Activated CD4-positive, alpha-beta T cell treated with anti-CD3 and anti-CD28 coated beads for 4 hours (primary cell): ENCODE data around the gene TMEM145.
"Not testable (repeated sequence)": the region's sequence is repeated elsewhere in the genome, so short reads cannot be mapped to it uniquely, and the experiment has no call there.

Experiments used
- DNase-seq, 2 donors: peaks; one replicate each; pipeline ENCODE4 v3.0.0-alpha.2; 2020

TMEM145 gene

DNA sequence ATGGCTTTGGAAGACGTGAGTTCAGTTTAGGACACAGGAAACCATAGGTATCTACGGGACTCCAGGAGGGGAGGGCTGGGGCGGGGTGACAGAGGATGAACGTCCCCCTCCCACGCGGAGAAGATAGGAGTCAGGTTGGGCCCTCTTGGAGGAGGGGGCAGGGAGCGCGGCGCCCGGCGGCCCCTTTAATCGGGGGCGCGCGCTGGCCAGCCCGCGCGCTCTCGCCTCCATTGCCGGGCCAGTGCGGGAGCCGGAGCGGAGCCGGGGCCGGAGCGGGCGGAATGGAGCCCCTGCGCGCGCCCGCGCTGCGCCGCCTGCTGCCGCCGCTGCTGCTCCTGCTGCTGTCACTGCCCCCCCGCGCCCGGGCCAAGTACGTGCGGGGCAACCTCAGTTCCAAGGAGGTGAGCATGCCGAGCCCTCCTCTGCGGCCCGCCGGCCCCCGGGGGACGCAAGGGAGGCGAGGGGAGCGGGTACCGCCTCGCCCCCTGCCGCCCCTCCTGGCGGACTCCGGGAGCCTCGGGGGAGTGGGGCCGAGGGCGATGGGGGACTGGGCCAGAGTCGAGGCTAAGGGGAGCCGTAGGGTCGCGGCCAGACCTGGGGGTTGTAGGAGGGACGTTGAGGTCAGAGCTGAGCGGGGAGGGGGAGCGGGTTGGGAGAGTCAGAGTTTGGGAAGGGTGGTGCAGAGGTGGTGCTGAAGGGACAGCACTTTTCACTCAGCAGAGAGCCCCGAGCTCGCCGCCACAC, at the start of gene TMEM145:
TMEM145 (plus strand) TSS at position 214 of the 744 bp plus-strand sequence; CDS start at position 282, 68 bp downstream.
- DNase-seq, result no peak

GRCh38 chr19:42266105-42266504, 47.0 kb upstream of the TMEM145 start:
- not testable (repeated sequence) for DNase-seq

DNA sequence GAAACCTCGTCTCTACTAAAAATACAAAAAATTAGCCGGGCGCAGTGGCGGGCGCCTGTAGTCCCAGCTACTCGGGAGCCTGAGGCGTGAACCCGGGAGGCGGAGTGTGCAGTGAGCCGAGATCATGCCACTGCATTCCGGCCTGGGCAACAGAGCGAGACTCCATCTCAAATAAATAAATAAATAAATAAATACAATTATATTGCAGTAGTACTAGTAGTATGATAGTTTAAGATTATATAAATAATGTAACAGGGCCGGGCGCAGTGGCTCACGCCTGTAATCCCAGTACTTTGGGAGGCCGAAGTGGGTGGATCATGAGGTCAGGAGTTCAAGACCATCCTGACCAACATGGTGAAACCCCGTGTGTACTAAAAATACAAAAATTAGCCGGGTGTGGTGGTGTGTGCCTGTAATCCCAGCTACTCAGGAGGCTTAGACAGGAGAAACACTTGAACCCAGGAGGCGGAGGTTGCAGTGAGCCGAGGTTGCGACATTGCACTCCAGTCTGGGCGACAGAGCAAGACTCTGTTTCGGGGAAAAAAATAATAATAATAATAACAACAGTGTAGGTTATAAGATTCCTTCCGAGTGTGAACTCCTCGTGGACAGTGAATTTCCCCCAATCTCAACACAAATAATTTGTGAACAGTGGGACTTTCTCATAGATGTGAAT, 46.0 kb upstream of the TMEM145 start:
- not testable (repeated sequence) for DNase-seq

DNA sequence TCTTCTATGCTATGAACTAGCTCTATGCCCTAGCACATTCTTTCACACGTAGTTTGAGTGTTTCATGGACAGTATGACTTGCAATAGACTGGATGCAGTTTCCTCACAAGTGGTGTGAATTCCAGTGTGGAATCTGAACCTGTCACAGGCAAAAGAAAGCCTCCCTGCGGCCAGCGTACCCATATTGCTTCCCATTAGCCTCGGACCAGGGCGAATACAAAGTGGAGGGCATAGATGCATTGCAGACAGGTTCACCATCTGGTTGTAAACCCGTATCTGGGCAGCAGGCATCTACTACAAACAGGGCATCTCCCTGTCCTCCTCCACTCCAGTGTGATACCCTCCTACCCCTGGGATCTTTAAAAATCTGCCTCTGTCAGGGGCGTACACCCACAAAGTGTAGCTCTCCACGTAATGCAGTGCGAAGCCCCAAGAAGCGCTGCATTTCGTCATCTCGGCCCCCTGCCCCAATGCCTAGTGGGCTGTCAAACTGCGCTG, 45.4 kb upstream of the TMEM145 start:
- no peak for DNase-seq

DNA sequence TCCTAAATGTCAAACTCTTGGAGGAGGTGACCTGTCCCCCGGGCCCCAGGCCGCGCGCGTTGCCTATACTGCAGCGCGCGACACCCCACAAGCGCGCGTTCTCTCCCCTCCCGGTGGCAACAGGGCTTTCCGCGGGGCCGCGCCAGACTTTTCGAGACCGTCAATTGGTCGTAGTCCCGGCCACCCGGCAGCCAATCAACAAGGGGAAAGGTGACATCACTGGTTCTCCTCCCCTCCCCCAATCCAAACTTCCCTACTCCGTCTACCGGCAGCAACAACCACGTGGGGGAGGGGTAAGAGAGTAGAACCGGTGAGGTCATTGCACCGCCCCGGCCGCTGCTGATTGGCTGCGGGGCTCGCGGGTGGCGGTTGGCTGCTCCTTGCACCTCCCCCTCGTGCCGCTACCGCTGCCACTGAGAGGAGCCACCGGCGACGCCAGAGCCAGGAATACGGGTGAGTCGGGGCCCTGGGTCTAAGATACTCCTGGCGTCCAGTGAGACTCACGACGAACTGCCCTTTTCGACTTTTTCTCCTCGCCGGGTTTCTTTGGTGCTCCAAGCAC, 44.9 kb upstream of the TMEM145 start:
- peak; percentile 99 for DNase-seq

DNA sequence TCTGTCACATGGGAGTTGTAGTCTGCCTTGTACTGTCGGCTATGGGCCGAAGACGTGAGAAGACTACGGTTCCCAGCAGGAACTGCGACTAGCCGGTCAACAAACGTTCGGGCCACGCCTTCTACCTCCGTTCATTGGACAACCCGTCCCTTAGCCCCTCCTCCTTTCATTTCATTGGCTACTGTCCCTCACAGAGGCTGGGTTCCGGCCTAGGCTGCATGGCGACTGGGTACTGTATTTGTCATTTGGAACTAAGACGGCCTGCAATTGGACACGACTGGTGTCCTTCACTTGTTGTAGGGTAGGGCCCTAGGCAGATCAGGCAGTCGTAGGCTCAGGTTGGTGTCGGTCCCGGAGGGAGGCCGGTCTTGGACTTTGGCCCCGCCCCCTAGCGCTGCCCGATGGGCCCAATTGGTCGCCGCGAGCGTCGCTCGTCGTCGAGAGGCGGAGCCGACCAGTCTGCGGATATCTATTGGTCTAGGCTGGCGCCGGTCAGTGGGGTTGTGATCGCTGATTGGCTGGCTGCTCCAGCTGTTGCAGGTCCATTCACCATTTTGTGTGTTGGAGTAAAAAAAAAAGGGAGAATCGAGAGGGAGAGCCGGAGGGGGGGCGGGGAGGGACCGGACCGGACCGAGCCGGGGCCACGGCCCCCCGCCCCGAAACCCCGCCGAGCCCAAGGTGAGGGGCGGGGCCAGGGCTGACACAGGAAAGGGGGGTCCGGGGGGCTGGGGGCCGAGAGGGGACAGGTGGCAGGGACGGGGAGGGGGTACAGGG, 44.2 kb upstream of the TMEM145 start, which contains the start of gene CIC:
CIC (plus strand) TSS at position 549 of the 774 bp plus-strand sequence. CDS start 2,532 bp downstream, outside the sequence.
- DNase-seq, result peak; percentile 99 to 100

GRCh38 chr19:42269478-42270345, 43.4 kb upstream of the TMEM145 start:
- no peak for DNase-seq

GRCh38 chr19:42270346-42271044, 42.6 kb upstream of the TMEM145 start:
- peak; percentile 44 to 50 for DNase-seq

- DNase-seq, result no peak
These were observed 42.1 kb upstream of the TMEM145 start for GRCh38 chr19:42271045-42271419.

- DNase-seq, result no peak
These were observed 41.1 kb upstream of the TMEM145 start for GRCh38 chr19:42271861-42272534.

GRCh38 chr19:42272535-42272897, 40.6 kb upstream of the TMEM145 start:
- no peak for DNase-seq

DNA sequence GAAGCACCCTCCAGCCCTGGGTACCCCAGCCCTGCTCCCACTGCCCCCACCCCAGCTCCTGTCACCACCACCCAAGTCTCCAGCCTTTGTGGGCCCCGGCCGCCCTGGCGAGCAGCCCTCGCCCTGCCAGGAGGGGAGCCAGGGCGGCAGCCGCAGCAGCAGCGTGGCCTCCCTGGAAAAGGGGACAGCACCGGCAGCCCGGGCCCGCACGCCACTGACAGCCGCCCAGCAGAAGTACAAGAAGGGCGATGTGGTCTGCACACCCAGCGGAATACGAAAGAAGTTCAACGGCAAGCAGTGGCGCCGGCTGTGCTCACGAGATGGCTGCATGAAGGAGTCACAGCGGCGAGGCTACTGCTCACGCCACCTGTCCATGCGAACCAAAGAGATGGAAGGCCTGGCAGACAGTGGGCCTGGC, 40.1 kb upstream of the TMEM145 start:
- no peak for DNase-seq

DNA sequence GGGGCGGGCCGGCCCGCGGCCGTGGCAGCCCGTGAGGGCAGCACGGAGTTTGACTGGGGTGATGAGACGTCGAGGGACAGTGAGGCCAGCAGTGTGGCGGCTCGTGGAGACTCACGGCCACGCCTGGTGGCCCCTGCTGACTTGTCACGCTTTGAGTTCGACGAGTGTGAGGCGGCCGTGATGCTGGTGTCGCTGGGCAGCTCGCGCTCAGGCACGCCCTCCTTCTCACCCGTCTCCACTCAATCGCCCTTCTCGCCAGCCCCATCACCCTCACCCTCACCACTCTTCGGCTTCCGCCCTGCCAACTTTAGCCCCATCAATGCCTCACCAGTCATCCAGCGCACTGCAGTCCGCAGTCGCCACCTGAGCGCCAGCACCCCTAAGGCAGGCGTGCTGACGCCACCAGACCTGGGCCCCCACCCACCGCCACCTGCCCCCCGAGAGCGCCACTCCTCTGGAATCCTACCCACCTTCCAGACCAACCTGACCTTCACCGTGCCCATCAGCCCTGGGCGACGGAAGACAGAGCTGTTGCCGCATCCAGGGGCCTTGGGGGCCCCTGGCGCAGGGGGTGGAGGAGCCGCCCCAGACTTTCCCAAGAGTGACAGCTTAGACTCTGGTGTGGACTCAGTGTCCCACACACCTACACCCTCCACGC, 39.6 kb upstream of the TMEM145 start:
- DNase-seq, result no peak

- no peak for DNase-seq
These were observed 38.9 kb upstream of the TMEM145 start for GRCh38 chr19:42274065-42274682.

GRCh38 chr19:42275103-42275502, 38.0 kb upstream of the TMEM145 start:
- no peak for DNase-seq

GRCh38 chr19:42275517-42275916, 37.6 kb upstream of the TMEM145 start:
- no peak for DNase-seq

DNA sequence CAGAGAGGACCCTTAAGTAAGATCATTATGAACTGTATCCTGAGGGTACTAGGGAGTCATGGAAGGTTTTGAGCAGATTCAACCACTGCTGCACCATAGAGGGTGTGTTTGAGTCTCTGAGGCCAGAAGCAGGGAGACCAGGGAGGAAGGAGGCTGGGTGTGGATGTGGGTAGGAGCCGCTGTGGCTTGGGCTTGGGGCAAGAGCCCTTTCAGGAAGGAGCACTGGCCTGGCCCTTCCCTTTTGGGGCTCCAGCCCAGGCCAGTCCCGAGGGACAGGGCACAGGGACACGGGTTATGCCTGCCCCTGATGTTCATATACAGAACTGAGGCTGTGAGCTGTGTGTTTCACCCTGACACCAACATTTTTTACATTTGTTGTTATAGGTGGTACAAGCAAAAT, 36.8 kb upstream of the TMEM145 start:
- DNase-seq, result no peak

DNA sequence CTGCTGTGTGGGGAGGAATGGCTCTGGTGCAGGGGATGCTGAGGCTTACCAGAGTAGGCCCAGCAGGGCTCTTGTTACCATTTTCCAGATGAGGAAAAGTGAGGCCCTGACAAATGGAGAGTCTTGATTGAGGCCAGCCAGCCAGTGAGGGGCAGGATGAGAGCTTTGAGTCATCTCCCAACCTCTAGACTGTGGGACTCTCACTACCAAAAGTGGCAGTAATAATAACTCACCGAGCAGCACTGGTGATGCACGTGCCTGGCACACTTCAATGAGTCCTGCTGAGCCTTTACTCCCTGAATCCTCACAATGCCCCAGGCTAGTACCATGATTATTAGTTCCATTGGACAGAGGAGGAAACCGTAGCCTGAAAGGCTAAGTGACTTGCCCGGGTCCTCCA, 36.3 kb upstream of the TMEM145 start:
- DNase-seq, result no peak

GRCh38 chr19:42277821-42278451, 35.2 kb upstream of the TMEM145 start:
- no peak for DNase-seq
